ENCODE results near the gene ACY1. TPM values are rescaled to one million over a fixed set of nuclear protein-coding genes. Genes with fewer than 3 reads are reported as not detected.

ACY1 gene
- polyA plus RNA-seq, 1 experiment, result 55.7 TPM

GRCh38 chr3:51997935-51998596 is 14.7 kb downstream of the ACY1 start:
- POLR2A ChIA-PET, result no interaction called here
- peaks cover 10% of the 10 kb centered on the region for H3K36me3 ChIP-seq (ENCODE audit: control insufficient read depth, insufficient read depth, low read length)
- TF ChIP-seq CTCF (IDR thresholded peaks at IDR 0.05; ENCODE audit: insufficient read depth, low read depth, low read length), result no peak
- no peak for DNase-seq (ENCODE audit: low read depth)
- CTCF ChIA-PET, result interaction anchor here (0.7 to 2.3 kb wide), 4 partner anchors 55 to 147 kb away, joined by 4 to 9 read pairs (median 6); partner anchors contain the start of genes PARP3 and RRP9
- H3K4me3 ChIP-seq (ENCODE audit: low read depth, low read length), result no peak overlapping the region
- H3K27me3 ChIP-seq (ENCODE audit: control insufficient read depth, insufficient read depth, low read length), result no peaks in the 10 kb centered on the region

- DNase-seq (ENCODE audit: low read depth), result no peak
- CTCF ChIA-PET, result interaction anchor here (0.6 to 2.3 kb wide), 5 partner anchors 55 to 336 kb away, joined by 3 to 9 read pairs (median 4); partner anchors contain the start of genes PARP3 and RRP9
- POLR2A ChIA-PET, result no interaction called here
- H3K27me3 ChIP-seq (ENCODE audit: control insufficient read depth, insufficient read depth, low read length), result no peaks in the 10 kb centered on the region
- peaks cover 9% of the 10 kb centered on the region for H3K36me3 ChIP-seq (ENCODE audit: control insufficient read depth, insufficient read depth, low read length)
- H3K4me3 ChIP-seq (ENCODE audit: low read depth, low read length), result no peak overlapping the region
- no peak for TF ChIP-seq CTCF (IDR thresholded peaks at IDR 0.05; ENCODE audit: insufficient read depth, low read depth, low read length)
These were observed 15.4 kb downstream of the ACY1 start for GRCh38 chr3:51998774-51999173.

GRCh38 chr3:51999846-52000245 is 16.5 kb downstream of the ACY1 start:
- POLR2A ChIA-PET, result no interaction called here

DNA sequence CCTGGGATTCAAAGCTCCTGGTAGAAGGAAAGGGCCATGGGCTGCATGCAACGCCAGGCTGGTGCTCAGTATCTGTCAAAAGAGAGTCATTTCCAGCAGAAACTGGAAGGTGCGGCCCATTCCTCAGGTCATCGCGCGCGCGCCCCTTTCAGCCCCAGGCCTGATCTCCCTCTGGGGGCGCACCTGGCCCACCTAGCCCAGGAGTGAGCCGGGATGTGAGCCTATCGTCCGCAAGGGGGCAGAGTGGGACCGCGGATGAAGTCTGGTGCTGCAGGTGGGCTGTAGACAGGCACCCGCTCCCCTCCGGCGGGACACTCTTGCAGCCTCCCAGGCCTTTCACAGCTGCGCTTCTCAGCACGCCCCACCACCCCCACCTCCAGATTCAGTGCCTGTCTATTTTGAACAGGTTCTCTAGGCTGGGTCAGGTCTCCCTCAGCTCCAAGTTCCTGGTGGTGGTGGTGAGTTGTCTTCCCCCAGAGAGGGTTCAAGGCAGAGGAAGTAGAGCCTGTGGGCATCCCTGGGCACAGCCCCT is 18.2 kb downstream of the ACY1 start:
- ChIA-PET CTCF (interaction anchor here (0.6 to 8.0 kb wide), 31 partner anchors 9 to 362 kb away, joined by 3 to 356 read pairs (median 4); partner anchors contain the start of genes ACY1, DUSP7, PARP3 and POC1A), POLR2A (no interaction called here)
- H3K36me3 ChIP-seq (ENCODE audit: control insufficient read depth, insufficient read depth, low read length), result no peaks in the 10 kb centered on the region
- peak; percentile 96 for TF ChIP-seq CTCF (IDR thresholded peaks at IDR 0.05; ENCODE audit: insufficient read depth, low read depth, low read length)
- no peaks in the 10 kb centered on the region for H3K27me3 ChIP-seq (ENCODE audit: control insufficient read depth, insufficient read depth, low read length)
- no peak for DNase-seq (ENCODE audit: low read depth)
- no peak overlapping the region for H3K4me3 ChIP-seq (ENCODE audit: low read depth, low read length)

More at GRCh38 chr3:51999846-52000245, 16.5 kb downstream of the ACY1 start:
- CTCF ChIA-PET, result interaction anchor here (1.7 to 6.4 kb wide), 3 partner anchors 58 to 143 kb away, joined by 7 to 356 read pairs (median 54); partner anchors contain the start of genes PARP3 and RRP9
- Histone ChIP-seq H3K27me3 (ENCODE audit: control insufficient read depth, insufficient read depth, low read length) (no peaks in the 10 kb centered on the region), H3K36me3 (ENCODE audit: control insufficient read depth, insufficient read depth, low read length) (no peaks in the 10 kb centered on the region), H3K4me3 (ENCODE audit: low read depth, low read length) (no peak overlapping the region)
- no peak for DNase-seq (ENCODE audit: low read depth)
- TF ChIP-seq CTCF (IDR thresholded peaks at IDR 0.05; ENCODE audit: insufficient read depth, low read depth, low read length), result no peak

DNA sequence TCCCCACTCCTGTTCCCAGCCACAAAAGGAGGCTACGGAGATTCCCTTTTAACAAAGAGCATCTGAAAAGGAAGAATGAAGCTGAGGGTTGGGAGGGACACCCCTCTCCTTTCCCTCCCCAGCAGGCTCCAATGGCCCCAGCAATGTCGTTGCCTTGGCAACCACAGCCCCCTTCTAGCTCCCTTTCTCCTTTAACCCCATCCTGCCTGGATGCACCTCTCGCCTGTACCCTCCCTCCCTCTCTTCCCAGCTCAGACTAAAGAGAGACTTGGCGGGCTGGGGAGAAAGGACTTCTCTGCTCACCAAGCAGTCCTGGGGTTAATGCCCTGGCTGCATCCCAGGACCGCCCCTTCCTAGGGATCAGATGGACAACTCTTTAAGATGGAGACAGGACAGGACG is 19.4 kb downstream of the ACY1 start:
- Histone ChIP-seq H3K27me3 (ENCODE audit: control insufficient read depth, insufficient read depth, low read length) (no peaks in the 10 kb centered on the region), H3K36me3 (ENCODE audit: control insufficient read depth, insufficient read depth, low read length) (no peaks in the 10 kb centered on the region), H3K4me3 (ENCODE audit: low read depth, low read length) (no peak overlapping the region)
- POLR2A ChIA-PET, result no interaction called here
- no peak for TF ChIP-seq CTCF (IDR thresholded peaks at IDR 0.05; ENCODE audit: insufficient read depth, low read depth, low read length)
- DNase-seq (ENCODE audit: low read depth), result no peak
- CTCF ChIA-PET, result interaction anchor here (1.3 to 8.0 kb wide), 12 partner anchors 10 to 152 kb away, joined by 4 to 356 read pairs (median 10); partner anchors contain the start of genes DUSP7 and POC1A
